CD4-positive, alpha-beta memory T cell (primary cell): ENCODE data around the gene RTP5. TPM values are rescaled to one million over a fixed set of nuclear protein-coding genes. Genes with fewer than 3 reads are reported as not detected.

ENCODE experiments used
- CTCF ChIA-PET: fragments of 350-600 bp; sonication (Branson Sonifier 250); formaldehyde crosslinking; loops from one replicate; lab custom pipeline; 2021; ENCODE audit warnings: inconsistent platforms; ENCODE audit not compliant: partially characterized antibody; lab: Charles Lee
- POLR2A ChIA-PET: fragments of 350-600 bp; sonication (Branson Sonifier 250); formaldehyde crosslinking; loops from one replicate; lab custom pipeline; 2021; ENCODE audit not compliant: partially characterized antibody; lab: Charles Lee
- DNase-seq, 5 donors: peaks; one replicate each; pipeline versions ENCODE4 v3.0.0 to v3.0.0-alpha.2; 2020 to 2022; ENCODE audit warnings: mixed read lengths in 1 of 5
- H3K27ac ChIP-seq: one replicate; pipeline ENCODE4 v1.7.0; 2013; ENCODE audit warnings: low read depth, low read length
- H3K27me3 ChIP-seq: 2 replicates; pipeline ENCODE4 v1.7.0; 2013; ENCODE audit warnings: mild to moderate bottlenecking, low read length, moderate library complexity; ENCODE audit not compliant: insufficient read depth
- H3K36me3 ChIP-seq: 2 replicates; pipeline ENCODE4 v1.7.0; 2013; ENCODE audit warnings: mild to moderate bottlenecking, low read length, moderate library complexity; ENCODE audit not compliant: insufficient read depth
- H3K4me1 ChIP-seq: 2 replicates; pipeline ENCODE4 v1.7.0; 2013; ENCODE audit warnings: mild to moderate bottlenecking, low read length, moderate library complexity; ENCODE audit not compliant: insufficient read depth
- H3K4me3 ChIP-seq, 2 donors: one replicate each; pipeline ENCODE4 v1.7.0; 2013; ENCODE audit warnings: low read length in 2 of 2, mild to moderate bottlenecking in 1 of 2
- H3K9me3 ChIP-seq, 2 donors: one replicate each; pipeline ENCODE4 v1.7.0; 2013; ENCODE audit warnings: low read length in 2 of 2, control low read depth in 1 of 2; ENCODE audit not compliant: control insufficient read depth in 1 of 2
- H3K27ac Mint-ChIP-seq, 7 donors: one replicate each; pipeline ENCODE4 v1.8.0; 2020 to 2021; ENCODE audit warnings: mixed read lengths in 7 of 7, mild to moderate bottlenecking in 6 of 7, inconsistent platforms in 3 of 7, moderate library complexity in 3 of 7
- H3K27me3 Mint-ChIP-seq, 2 donors: one replicate each; pipeline ENCODE4 v1.8.0; 2020 to 2021; ENCODE audit warnings: mixed read lengths in 2 of 2
- H3K36me3 Mint-ChIP-seq, 2 donors: one replicate each; pipeline ENCODE4 v1.8.0; 2020 to 2021; ENCODE audit warnings: mixed read lengths in 2 of 2, inconsistent platforms in 1 of 2, mild to moderate bottlenecking in 1 of 2
- H3K4me1 Mint-ChIP-seq, 4 donors: one replicate each; pipeline ENCODE4 v1.8.0; 2020 to 2021; ENCODE audit warnings: mixed read lengths in 4 of 4, mild to moderate bottlenecking in 1 of 4
- H3K4me3 Mint-ChIP-seq, 8 donors: one replicate each; pipeline ENCODE4 v1.8.0; 2020 to 2021; ENCODE audit warnings: mixed read lengths in 8 of 8, mild to moderate bottlenecking in 7 of 8, moderate library complexity in 6 of 8, inconsistent platforms in 3 of 8
- H3K9me3 Mint-ChIP-seq, 8 donors: one replicate each; pipeline ENCODE4 v1.8.0; 2020 to 2021; ENCODE audit warnings: mixed read lengths in 8 of 8, mild to moderate bottlenecking in 5 of 8, inconsistent platforms in 3 of 8, moderate library complexity in 1 of 8
- intact Hi-C: fragments of 100-400 bp; cut with micrococcal nuclease; formaldehyde crosslinking; loops from one replicate; pipeline ENCODE4 v1.15.1; 2023
- polyA plus RNA-seq, 2 donors: library from polyadenylated mRNA; unstranded; fragments of 300-500 nt; fragmentation: Illumina TruSeq; gene quantifications; one replicate each; pipeline ENCODE4 v1.2.3, GENCODE V29; 2021
- total RNA-seq, 2 experiments: library from RNA; stranded (reverse); gene quantifications; one replicate each; pipeline ENCODE4 v1.2.3, GENCODE V29; 2021

Gene RTP5
- total and polyA plus RNA-seq, 4 experiments from 2014 or later = 0.28 TPM; not detected in 3

- H3K9me3 ChIP-seq = no peaks in the 10 kb centered on the region
- ChIA-PET POLR2A (interaction anchor here (0.7 to 5.7 kb wide), 12 partner anchors 9 to 157 kb away, joined by 3 to 23 read pairs (median 5); partner anchors contain the start of genes D2HGDH, DTYMK and PDCD1), CTCF (interaction anchor here (0.6 to 1.9 kb wide), 7 partner anchors 8 to 61 kb away, joined by 3 to 6 read pairs (median 4); no protein-coding TSS in a partner anchor)
- peaks cover 34% of the 10 kb centered on the region for H3K4me1 ChIP-seq
- no peaks in the 10 kb centered on the region for H3K36me3 ChIP-seq
- no peaks in the 10 kb centered on the region for H3K27me3 Mint-ChIP-seq
- peak overlapping the region; percentile 57 to 94 (median 81) for H3K27ac Mint-ChIP-seq
- H3K4me3 Mint-ChIP-seq = peak overlapping the region; percentile 76 to 88 (median 84)
- H3K4me1 Mint-ChIP-seq = peaks cover 20 to 42% (median 31%) of the 10 kb centered on the region in 4 donors
- H3K27me3 ChIP-seq = no peaks in the 10 kb centered on the region
- no peak overlapping the region for H3K4me3 ChIP-seq
- H3K9me3 Mint-ChIP-seq = peaks cover 0 to 6% (median 0%) of the 10 kb centered on the region in 8 donors
- DNase-seq = peak; percentile 71 to 84 (median 73)
- H3K27ac ChIP-seq = peak overlapping the region; percentile 14
- H3K36me3 Mint-ChIP-seq = no peaks in the 10 kb centered on the region
- intact Hi-C loops = loop anchor here (1.0 to 5.0 kb wide), 2 partner anchors 15 to 82 kb away; no protein-coding TSS in a partner anchor
These were observed 25.3 kb upstream of the RTP5 start for GRCh38 chr2:241844066-241844728.

GRCh38 chr2:241844831-241845578 lies 24.5 kb upstream of the RTP5 start:
- Mint-ChIP-seq H3K9me3 (peaks cover 0 to 6% (median 0%) of the 10 kb centered on the region in 8 donors), H3K4me1 (peaks cover 20 to 42% (median 31%) of the 10 kb centered on the region in 4 donors), H3K36me3 (no peaks in the 10 kb centered on the region), H3K27ac (peak overlapping the region in 6 of 7 donors; percentile 48 to 81 (median 78)), H3K27me3 (no peaks in the 10 kb centered on the region), H3K4me3 (peak overlapping the region; percentile 76 to 88 (median 84))
- H3K9me3 ChIP-seq = no peaks in the 10 kb centered on the region
- intact Hi-C loops = loop anchor here (1.0 to 5.0 kb wide), 2 partner anchors 14 to 83 kb away; no protein-coding TSS in a partner anchor
- H3K4me3 ChIP-seq = no peak overlapping the region
- peak overlapping the region; percentile 14 for H3K27ac ChIP-seq
- H3K36me3 ChIP-seq = no peaks in the 10 kb centered on the region
- H3K4me1 ChIP-seq = peaks cover 34% of the 10 kb centered on the region
- no peak for DNase-seq
- ChIA-PET POLR2A (interaction anchor here (0.6 to 5.7 kb wide), 13 partner anchors 10 to 158 kb away, joined by 3 to 23 read pairs (median 5); partner anchors contain the start of genes D2HGDH, DTYMK and PDCD1), CTCF (interaction anchor here (0.6 to 1.9 kb wide), 7 partner anchors 9 to 60 kb away, joined by 3 to 6 read pairs (median 4); no protein-coding TSS in a partner anchor)
- no peaks in the 10 kb centered on the region for H3K27me3 ChIP-seq

- Mint-ChIP-seq H3K27ac (peak overlapping the region; percentile 15 to 81 (median 55)), H3K4me3 (peak overlapping the region; percentile 31 to 76 (median 55)), H3K27me3 (no peaks in the 10 kb centered on the region), H3K9me3 (peaks cover 0 to 5% (median 0%) of the 10 kb centered on the region in 8 donors), H3K36me3 (peaks cover 0 to 2% of the 10 kb centered on the region in 2 donors), H3K4me1 (peaks cover 20 to 37% (median 30%) of the 10 kb centered on the region in 4 donors)
- H3K4me3 ChIP-seq = no peak overlapping the region
- DNase-seq = no peak
- no peaks in the 10 kb centered on the region for H3K36me3 ChIP-seq
- H3K27me3 ChIP-seq = no peaks in the 10 kb centered on the region
- CTCF ChIA-PET = no interaction called here
- no peak overlapping the region for H3K27ac ChIP-seq
- intact Hi-C loops = no loop called here
- peaks cover 34% of the 10 kb centered on the region for H3K4me1 ChIP-seq
- H3K9me3 ChIP-seq = no peaks in the 10 kb centered on the region
- POLR2A ChIA-PET = interaction anchor here (5.7 kb wide), 1 partner anchor 13 kb away, joined by 23 read pairs; the partner anchor contains the start of gene PDCD1
These were observed 23.1 kb upstream of the RTP5 start for GRCh38 chr2:241846406-241846805.

- Mint-ChIP-seq H3K4me3 (peak overlapping the region in 1 of 8 donors; percentile 43), H3K9me3 (peaks cover 0 to 3% (median 0%) of the 10 kb centered on the region in 8 donors), H3K27ac (no peak overlapping the region), H3K4me1 (peaks cover 13 to 26% (median 21%) of the 10 kb centered on the region in 4 donors), H3K36me3 (peaks cover 0 to 3% of the 10 kb centered on the region in 2 donors), H3K27me3 (no peaks in the 10 kb centered on the region)
- Histone ChIP-seq H3K36me3 (no peaks in the 10 kb centered on the region), H3K4me3 (no peak overlapping the region), H3K27me3 (no peaks in the 10 kb centered on the region), H3K27ac (no peak overlapping the region), H3K4me1 (peaks cover 21% of the 10 kb centered on the region), H3K9me3 (no peaks in the 10 kb centered on the region)
- DNase-seq = no peak
- intact Hi-C loops = no loop called here
- POLR2A ChIA-PET = no interaction called here
- CTCF ChIA-PET = no interaction called here
These were observed 20.5 kb upstream of the RTP5 start for GRCh38 chr2:241848761-241849615.

GRCh38 chr2:241849616-241850543 lies 19.6 kb upstream of the RTP5 start:
- ChIA-PET CTCF (interaction anchor here (1.0 to 1.6 kb wide), 2 partner anchors 10 to 29 kb away, joined by 3 read pairs; no protein-coding TSS in a partner anchor), POLR2A (interaction anchor here (0.5 kb wide), 1 partner anchor 13 kb away, joined by 3 read pairs; no protein-coding TSS in a partner anchor)
- Histone ChIP-seq H3K4me1 (peaks cover 19% of the 10 kb centered on the region), H3K4me3 (no peak overlapping the region), H3K9me3 (no peaks in the 10 kb centered on the region), H3K36me3 (no peaks in the 10 kb centered on the region), H3K27ac (no peak overlapping the region), H3K27me3 (no peaks in the 10 kb centered on the region)
- Mint-ChIP-seq H3K4me3 (no peak overlapping the region), H3K9me3 (peaks cover 0 to 3% (median 0%) of the 10 kb centered on the region in 8 donors), H3K36me3 (peaks cover 0 to 3% of the 10 kb centered on the region in 2 donors), H3K27me3 (no peaks in the 10 kb centered on the region), H3K4me1 (peaks cover 11 to 19% (median 15%) of the 10 kb centered on the region in 4 donors), H3K27ac (peak overlapping the region in 1 of 7 donors; percentile 42)
- no peak for DNase-seq
- intact Hi-C loops = no loop called here
